Fibroblast of the aortic adventitia (primary cell): Measurements from ENCODE around the gene DHX32. TPM values are rescaled to one million over a fixed set of nuclear protein-coding genes. Genes with fewer than 3 reads are reported as not detected.
A peak's percentile ranks its signal among the peaks of the same experiment; 100 is the strongest.
"Not testable (repeated sequence)": the region's sequence is repeated elsewhere in the genome, so short reads cannot be mapped to it uniquely, and the experiment has no call there.

Experiments
- DNase-seq: peaks from one replicate; pipeline ENCODE4 v3.0.0-alpha.2; 2010; ENCODE audit warnings: low read depth
- H3K4me3 ChIP-seq: 2 replicates; pipeline ENCODE4 v1.5.1; 2011; ENCODE audit warnings: low read depth, mild to moderate bottlenecking, control low read depth, low read length, moderate library complexity
- CTCF ChIP-seq: IDR thresholded peaks from 2 replicates; pipeline ENCODE4 v1.5.1; 2011; ENCODE audit warnings: mild to moderate bottlenecking, low read length, control low read depth, inconsistent platforms; ENCODE audit not compliant: insufficient read depth
- total RNA-seq: library from RNA; depleted of rRNA; stranded (reverse); fragments of >200 nt; gene quantifications from 2 replicates; pipeline ENCODE4 v1.2.3, GENCODE V29; 2012; ENCODE audit warnings: low replicate concordance

The DHX32 gene
- total RNA-seq, 1 donor: 31.3 TPM

DNA sequence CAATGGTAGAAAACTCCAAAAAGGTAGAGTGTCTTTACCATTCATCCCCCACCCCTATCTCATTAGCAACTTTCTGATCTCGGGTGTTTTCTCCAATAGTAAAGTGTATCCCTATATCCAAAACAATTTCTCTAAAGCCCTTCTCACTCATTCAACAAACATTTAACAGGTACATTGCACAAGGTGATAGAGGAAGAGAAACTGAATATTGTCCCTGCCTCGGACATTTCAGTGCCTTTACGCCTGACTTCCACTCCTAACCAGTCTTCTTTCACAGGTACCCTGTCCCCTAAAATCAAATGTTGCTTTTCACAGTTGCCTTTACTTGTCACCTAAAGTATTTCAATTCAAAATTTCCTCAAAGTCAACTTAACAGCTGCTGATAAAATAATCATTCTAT is 13.1 kb upstream of the DHX32 start:
- DNase-seq, H3K4me3 ChIP-seq: not testable (repeated sequence)

DNA sequence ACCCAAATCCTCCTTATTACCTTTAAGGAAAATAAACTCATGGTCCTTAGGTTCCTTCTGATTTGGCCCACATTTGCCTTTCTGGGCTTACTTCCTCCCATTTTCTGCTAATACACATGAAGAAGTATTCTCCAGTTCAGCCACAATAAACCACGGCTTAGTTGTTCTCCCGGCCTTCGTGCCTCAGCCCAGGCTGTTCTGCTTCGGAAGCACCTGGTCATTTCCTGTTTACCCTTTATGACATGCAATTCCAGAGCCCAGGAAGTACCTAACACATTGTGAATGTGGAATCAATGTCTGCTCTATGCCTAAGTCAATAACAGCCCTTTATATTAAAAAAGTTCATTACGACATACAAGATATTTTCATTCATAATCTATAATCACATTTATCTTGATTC is 11.3 kb upstream of the DHX32 start:
- not testable (repeated sequence) for DNase-seq, H3K4me3 ChIP-seq

- not testable (repeated sequence) for H3K4me3 ChIP-seq, DNase-seq
Measured at GRCh38 chr10:125889441-125889840, 8.3 kb upstream of the DHX32 start.

- no peak overlapping the region for H3K4me3 ChIP-seq
- no peak for DNase-seq
- no peak for TF ChIP-seq CTCF
Measured at GRCh38 chr10:125886914-125887512, 5.9 kb upstream of the DHX32 start.

GRCh38 chr10:125883211-125883610 is 2.1 kb upstream of the DHX32 start:
- DNase-seq: no peak
- TF ChIP-seq CTCF: no peak
- no peak overlapping the region for H3K4me3 ChIP-seq

DNA sequence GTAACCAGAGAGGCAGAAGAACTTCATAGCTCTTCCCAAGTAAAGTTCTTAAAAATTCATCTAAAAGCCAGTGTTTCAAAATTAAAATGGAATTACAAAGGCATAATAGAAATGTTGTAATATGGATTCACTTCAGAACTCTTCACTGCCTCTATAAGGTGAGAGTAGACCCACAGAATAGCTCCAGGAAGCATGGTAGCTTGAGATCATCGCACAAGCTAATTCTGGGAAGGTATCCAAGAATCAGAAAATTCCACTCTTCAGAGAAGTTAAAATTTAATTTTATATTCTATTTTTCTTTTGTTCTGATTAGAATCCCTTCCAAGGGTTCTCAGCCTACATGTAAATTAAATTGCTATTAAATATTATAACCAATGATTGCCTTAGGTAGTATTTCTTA is 1.5 kb upstream of the DHX32 start:
- no peak for TF ChIP-seq CTCF
- H3K4me3 ChIP-seq: no peak overlapping the region
- no peak for DNase-seq

GRCh38 chr10:125880719-125881118 is 373 bp downstream of the DHX32 start:
- no peak overlapping the region for H3K4me3 ChIP-seq
- DNase-seq: no peak
- TF ChIP-seq CTCF: no peak

DNA sequence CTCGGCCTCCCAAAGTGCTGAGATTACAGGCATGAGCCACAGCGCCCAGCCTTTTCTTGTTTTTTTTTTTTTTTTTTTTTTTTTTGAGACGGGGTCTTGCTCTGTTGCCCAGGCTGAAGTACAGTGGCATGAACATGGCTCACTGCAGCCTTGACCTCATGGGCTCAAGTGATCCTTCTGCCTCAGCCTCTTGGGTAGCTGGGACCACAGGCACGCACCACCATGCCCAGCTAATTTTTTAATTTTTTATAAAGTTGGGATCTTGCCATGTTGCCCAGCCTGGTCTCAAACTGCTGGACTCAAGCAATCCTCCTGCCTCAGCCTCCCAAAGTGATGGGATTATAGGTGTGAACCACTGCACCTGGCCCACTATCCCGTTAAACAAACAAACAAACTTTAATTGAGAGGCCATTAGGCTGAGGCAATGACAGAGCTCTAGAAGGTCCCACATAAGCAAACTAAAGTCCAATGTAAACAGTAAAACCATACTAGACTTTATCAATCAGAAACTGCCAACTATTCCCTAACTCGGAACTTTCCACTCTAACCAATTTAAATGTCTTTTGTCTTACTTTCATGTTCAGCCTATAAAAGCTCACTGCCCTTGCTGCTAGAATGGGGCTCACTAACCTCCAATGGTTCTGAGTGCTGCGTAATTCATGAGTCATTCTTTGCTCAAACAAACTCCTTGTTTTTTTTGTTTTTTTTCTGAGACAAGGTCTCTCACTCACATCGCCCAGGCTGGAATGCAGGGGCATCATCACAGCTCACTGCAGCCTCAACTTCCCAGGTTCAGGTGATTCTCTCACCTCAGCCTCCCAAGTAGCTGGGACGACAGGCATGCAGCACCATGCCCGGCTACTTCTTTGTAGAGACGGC is 1.9 kb downstream of the DHX32 start:
- TF ChIP-seq CTCF: no peak
- H3K4me3 ChIP-seq: no peak overlapping the region
- peak; percentile 86 for DNase-seq
